HG03469 (cell line): ENCODE measurements around the gene MACROD2.
A peak's percentile ranks its signal among the peaks of the same experiment; 100 is the strongest.
"Not testable (repeated sequence)": the region's sequence is repeated elsewhere in the genome, so short reads cannot be mapped to it uniquely, and the experiment has no call there.

Experiments used
- ATAC-seq: cut with Tn5 transposase; IDR thresholded peaks from one replicate; pipeline ENCODE4 v1.9.1; 2021; ENCODE audit warnings: mild to moderate bottlenecking, moderate library complexity, moderate number of reproducible peaks; ENCODE audit not compliant: unreplicated experiment

Gene MACROD2

DNA sequence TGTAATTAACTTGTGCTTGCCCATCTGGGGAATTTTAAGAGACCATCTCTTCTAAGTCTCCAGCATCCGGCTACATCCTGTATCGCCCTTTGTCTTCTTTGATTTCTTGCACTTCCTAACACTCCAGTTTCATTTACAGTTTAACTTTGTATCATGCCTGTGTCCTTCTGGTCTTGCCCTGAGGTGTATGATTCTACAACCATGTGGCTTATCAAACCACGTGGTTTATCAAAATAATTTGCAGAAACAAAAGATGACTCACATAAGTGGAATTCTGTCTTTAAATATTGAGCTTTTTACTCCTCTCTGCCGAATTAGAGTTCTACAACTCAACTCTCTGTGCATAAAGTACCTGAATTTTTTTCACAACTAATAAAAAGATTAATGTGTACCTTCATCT lies 1997.2 kb downstream of the MACROD2 start:
- ATAC-seq, result no peak

DNA sequence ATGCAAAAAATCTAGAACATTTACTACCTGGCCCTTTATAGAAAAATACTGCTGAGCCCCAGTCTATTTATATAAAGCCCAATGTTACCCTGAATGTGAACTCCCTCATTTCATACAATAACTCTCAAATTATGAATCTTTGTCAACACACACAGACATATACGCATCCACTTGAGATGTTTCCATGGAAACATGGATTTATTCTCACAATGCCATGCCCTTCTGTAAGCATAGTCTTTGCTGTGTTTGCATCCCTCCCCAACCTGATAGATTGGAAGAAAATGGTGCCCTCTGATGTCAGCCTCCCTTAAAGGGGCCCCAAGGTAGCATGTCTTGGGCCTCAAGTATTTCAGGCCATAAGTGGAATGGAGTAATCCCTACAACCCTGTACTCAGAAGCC lies 2004.8 kb downstream of the MACROD2 start:
- ATAC-seq, result no peak

- no peak for ATAC-seq
Observed at GRCh38 chr20:16001286-16001685, 2006.0 kb downstream of the MACROD2 start.

DNA sequence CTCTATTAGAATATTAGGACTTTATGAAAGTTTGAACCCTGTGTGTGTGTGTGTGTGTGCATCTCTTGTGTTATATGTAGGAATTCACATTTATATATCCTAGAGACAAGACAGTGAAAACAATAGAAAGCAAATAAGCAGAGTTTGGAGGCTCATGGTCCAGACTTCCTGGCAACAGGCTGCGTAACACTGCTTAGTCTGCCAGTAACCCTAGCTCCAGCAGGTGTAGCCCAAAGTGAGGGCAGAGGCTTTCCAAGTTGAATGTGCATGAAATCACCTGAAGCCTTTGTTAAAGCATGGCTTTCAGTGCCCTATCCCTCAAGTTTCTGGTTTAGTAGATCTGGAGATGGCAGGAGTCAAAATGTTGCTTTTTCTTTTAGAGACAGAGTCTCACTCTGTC lies 2008.0 kb downstream of the MACROD2 start:
- no peak for ATAC-seq

GRCh38 chr20:16004108-16004854 lies 2009.0 kb downstream of the MACROD2 start:
- no peak for ATAC-seq

- no peak for ATAC-seq
Observed at GRCh38 chr20:16005021-16005914, 2010.0 kb downstream of the MACROD2 start.

DNA sequence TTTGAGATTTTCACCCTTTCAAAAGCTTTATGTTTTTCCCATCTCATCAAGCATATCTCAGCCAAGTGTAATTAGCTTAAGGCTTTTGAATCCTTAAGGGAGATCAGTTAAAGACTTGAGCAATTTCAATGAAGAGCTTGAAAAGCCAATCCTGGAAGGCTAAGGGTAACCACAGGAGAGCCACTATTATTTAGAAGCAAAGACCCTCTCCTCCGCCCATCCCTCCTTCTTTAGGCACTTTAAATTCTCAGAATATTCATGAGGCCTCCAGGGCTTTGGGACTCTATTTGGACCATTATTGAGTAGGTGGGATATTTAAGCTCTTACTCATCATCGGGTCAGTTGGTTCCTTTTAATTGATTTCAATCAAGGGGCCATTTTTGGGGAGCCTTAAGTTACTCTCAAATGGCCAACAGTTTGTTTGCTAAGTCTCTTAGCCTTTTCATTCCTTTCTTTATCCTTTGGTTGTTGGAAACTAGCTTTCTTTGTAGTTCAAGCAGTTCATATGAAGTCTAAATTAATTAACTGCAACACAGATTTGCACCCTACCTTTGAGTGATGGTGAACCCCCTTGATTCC lies 2010.7 kb downstream of the MACROD2 start:
- ATAC-seq, result no peak

DNA sequence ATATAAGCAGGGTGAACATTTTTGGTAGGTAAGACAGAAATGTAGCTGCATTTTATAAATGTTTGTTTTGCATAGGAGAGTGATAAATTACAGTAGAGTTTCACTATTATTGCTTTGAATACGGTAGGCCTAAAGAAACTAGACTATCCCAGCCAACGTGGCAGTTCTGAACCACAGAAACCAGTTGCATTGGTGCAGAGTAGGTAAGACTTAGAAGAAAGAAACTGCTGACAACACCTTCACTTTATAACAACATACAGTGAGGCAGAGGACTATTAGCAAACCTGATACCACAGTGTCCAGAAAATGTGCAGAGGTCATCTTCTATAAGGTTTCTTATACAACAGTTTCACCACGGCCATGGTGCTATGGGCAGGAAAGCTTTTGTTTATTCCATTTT lies 2011.8 kb downstream of the MACROD2 start:
- peak; percentile 98 for ATAC-seq

DNA sequence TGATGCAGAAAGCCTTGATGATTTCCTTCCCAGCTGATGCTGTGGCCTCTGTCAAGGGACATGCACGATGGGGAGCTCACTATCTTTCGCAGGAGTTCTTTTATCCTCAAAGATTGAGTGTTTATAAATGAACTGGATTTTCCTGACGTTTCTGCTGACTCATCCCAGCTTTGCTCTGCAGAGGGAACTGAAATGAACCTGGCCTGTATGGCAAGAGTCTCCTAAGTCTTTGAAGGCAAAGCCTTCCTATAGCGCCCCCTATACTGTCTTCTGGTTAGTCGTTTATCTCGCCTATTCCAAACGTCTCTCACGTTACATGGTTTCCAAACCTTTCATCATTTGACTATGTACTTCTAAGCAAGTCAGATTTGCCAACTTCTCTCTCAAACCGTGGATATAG lies 2012.6 kb downstream of the MACROD2 start:
- ATAC-seq, result no peak

DNA sequence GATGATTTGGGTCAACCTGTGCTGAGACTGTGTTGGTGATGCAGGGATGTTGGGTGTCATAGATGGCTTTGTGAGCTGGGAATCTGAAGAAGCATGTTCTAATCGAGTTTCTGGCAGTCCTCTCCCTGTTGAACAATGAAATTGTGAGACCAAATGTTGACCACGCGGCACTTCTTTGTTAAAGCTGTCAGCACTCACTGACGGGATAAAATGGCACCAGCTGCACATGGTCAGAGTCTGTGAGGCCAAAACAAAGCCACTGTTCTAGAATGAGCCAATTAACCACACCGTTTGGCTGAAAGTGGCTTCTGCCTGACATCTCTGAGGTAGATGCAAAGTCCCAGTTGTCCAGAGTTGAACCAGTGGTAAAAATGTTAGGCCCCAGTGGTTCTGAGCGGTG lies 2015.7 kb downstream of the MACROD2 start:
- ATAC-seq, result no peak

DNA sequence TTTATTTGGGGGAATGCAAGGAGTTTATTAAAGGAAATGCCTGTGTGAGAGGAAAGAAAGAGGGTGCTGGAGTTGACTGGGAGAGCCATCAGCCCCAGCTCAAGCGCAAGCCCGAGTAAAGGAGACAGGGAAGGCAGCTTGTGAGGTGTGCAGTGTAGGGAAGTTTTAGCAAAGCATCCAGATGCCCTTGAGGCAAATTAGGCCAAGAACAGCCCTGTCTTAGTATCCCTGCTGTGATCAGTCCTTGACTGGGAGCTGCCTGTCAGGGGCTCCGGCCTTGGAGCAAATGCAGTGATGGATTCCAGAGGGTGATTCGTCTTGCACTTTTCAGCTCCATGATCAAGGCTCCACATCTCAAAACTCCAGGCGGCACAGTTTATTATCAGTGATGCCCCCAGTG lies 2016.2 kb downstream of the MACROD2 start:
- ATAC-seq, result no peak

DNA sequence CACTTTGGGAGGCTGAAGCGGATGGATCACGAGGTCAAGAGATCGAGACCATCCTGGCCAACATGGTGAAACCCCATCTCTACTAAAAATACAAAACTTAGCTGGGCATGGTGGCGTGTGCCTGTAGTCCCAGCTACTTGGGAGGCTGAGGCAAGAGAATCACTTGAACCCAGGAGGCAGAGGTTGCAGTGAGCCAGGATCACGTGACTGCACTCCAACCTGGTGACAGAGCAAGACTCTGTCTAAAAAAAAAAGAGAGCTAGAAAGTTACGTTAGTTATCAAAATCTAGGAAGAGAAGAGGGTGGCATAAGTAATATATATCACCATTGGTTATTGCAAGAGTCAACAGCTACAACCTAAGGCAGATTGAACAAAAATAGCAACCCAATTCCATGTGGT lies 2017.6 kb downstream of the MACROD2 start:
- not testable (repeated sequence) for ATAC-seq

DNA sequence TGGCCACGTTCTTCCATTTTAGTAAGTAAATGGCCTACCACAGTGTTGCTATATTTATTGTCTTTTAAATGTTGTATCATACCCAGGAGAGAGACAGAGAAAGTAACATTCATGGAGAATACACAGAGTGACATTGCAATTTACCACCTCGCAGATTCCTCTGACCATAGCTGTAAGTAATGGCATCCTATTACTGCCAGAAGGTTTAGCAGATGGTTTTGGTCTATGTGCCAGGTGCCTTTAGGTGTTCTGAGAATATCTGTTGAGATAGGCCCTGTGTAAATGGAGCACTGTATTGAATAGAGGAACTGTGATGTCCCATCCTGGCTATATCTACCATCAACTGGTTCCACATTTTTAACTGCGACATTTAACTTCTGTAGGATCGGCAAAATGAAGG lies 2018.3 kb downstream of the MACROD2 start:
- no peak for ATAC-seq

- ATAC-seq, result no peak
Observed at GRCh38 chr20:16014436-16014835, 2019.1 kb downstream of the MACROD2 start.

DNA sequence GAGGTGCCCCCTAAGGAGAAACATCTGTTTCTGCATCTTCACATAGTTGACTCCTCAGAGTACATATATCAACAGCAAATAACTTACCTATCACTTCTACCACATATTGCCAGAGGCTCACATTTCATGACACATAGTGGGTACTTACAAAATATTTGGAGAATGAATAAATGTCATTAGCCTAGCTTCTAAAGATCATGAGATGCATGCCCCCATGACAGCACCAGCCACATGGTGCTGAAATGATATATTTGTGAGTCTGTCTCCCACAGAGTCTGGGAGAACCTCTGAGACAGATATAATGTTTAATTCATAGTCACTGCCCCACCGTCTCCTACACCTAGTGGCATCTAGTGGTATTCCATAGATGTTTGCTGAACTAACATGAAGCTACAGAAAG lies 2022.3 kb downstream of the MACROD2 start:
- ATAC-seq, result no peak

- no peak for ATAC-seq
Observed at GRCh38 chr20:16018881-16019280, 2023.6 kb downstream of the MACROD2 start.

DNA sequence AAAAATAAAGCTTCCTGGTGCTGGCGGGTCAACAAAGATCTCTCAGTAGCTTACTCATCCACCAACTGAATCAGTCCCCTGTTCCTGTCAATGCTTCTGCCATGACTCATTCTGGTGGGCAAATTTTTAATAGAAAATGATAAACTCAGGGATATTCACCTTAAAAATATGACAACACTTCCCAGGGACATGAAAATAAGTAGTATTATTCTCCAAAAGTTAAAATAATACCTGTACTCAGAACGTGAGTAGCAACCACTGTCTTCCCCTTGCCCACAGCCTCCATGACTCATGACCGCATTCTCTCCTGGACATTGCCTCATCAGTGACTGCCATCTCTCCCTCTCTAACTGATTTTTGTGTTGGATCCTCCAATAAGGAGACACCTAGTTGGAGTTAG lies 2025.7 kb downstream of the MACROD2 start:
- no peak for ATAC-seq

DNA sequence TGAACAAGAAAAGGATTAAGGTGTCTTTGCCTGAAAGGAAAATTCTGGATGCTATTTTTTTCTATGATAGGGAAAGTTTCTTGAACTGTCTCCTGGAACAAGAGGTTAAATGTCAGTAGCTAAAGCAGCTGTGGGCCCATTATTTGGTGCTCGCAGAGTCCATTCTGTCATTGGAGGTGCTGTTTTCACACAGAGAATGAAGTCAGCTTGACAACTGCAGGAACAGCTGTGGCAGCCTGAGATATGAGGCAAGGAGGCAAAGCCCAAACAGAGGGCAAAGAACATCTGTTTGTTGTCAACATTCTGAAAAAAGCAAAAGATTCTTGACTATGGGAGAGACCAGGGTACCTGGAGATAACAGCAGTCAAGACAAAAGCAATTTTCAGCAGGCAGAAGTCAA lies 2029.8 kb downstream of the MACROD2 start:
- ATAC-seq, result no peak

- ATAC-seq, result no peak
Observed at GRCh38 chr20:16027686-16028085, 2032.4 kb downstream of the MACROD2 start.

DNA sequence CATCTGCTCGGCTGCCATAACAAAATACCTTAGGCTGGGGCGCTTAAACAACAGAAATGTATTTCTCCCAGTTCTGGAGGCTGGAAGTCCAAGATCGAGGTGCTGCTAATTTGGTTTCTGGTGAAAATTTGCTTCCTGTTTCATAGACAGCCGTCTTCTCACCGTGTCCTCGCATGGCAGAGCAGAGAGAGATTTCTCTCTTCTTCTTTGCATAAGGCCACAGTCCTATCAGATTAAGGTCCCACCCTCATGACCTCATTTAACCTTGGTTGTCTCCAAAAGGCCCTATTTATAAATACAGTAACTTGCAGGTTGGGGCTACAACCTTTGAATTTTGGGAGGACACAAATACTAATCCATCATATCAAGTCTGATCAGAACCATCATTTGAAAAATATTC lies 2033.6 kb downstream of the MACROD2 start:
- peak; percentile 57 for ATAC-seq

- no peak for ATAC-seq
Observed at GRCh38 chr20:16030253-16030652, 2034.9 kb downstream of the MACROD2 start.

- ATAC-seq, result no peak
Observed at GRCh38 chr20:16035576-16035975, 2040.3 kb downstream of the MACROD2 start.
